ENCODE data around the gene CRX.
"Not testable (repeated sequence)": the region's sequence is repeated elsewhere in the genome, so short reads cannot be mapped to it uniquely, and the experiment has no call there.

The CRX gene

DNA sequence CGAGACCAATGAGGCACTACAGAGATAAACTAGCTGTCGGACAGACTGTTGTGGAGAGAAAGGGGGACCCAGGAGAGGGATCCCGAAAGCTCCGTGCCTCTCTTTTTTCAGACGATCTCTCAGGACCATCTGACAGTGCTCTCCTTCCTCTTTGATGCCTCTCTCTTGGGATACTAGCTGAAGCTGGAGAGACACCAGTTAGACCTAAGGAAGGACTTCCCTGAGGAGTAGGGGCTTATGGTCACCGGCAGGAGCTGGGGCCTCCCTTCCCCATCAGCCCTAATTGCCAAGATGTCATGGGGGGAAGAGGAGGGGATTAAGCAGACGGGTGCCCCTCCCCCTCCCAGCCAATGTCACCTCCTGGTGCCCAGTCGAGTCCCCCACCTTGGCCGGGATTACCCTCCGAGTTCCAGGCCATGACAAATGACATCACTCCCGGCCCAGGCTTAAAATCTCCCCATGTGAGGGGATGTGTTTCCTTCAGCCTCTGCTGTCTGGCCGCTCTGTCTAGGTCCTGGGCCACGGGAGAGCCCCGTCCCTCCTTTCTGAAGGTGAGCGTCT is at the start of gene CRX:
TSS of gene CRX (plus strand) at position 478 of the 561 bp plus-strand sequence. CDS start 12,507 bp downstream, outside the sequence.
- TF ChIP-seq, protein P1, sequence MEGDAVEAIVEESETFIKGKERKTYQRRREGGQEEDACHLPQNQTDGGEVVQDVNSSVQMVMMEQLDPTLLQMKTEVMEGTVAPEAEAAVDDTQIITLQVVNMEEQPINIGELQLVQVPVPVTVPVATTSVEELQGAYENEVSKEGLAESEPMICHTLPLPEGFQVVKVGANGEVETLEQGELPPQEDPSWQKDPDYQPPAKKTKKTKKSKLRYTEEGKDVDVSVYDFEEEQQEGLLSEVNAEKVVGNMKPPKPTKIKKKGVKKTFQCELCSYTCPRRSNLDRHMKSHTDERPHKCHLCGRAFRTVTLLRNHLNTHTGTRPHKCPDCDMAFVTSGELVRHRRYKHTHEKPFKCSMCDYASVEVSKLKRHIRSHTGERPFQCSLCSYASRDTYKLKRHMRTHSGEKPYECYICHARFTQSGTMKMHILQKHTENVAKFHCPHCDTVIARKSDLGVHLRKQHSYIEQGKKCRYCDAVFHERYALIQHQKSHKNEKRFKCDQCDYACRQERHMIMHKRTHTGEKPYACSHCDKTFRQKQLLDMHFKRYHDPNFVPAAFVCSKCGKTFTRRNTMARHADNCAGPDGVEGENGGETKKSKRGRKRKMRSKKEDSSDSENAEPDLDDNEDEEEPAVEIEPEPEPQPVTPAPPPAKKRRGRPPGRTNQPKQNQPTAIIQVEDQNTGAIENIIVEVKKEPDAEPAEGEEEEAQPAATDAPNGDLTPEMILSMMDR (IDR thresholded peaks at IDR 0.05; ENCODE audit: insufficient read depth, low read depth, low read length, missing control alignments) = no peak
- no peak within 1 kb of the TSS for H3K4me3 ChIP-seq (ENCODE audit: low read length)

DNA sequence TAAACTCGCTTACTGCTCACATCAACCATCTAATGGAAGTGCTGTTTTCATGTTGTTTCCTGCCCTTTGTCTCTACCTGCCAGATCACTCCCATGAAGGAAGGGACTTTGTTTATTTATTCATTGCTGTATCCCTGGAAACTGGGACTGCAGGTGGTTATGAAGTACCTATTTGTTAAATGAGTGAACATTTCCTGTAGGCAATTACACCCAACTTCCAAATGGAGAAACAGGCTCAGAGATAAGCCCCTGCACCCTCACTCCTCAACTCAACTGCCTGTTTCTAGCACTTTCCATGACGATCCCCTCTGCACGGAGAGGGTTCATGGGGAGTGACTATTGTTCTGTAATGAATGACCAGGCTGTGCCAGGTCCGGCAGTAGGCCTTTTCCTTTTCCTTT is 45.2 kb upstream of the CRX start:
- no peak overlapping the region for H3K4me3 ChIP-seq (ENCODE audit: low read length)
- DNase-seq (ENCODE audit: low read depth) = peak; percentile 98
- TF ChIP-seq, protein P1 (IDR thresholded peaks at IDR 0.05; ENCODE audit: insufficient read depth, low read depth, low read length, missing control alignments) = no peak

More for the DNA sequence above, at the start of gene CRX:
- no peak for DNase-seq (ENCODE audit: low read depth)

DNA sequence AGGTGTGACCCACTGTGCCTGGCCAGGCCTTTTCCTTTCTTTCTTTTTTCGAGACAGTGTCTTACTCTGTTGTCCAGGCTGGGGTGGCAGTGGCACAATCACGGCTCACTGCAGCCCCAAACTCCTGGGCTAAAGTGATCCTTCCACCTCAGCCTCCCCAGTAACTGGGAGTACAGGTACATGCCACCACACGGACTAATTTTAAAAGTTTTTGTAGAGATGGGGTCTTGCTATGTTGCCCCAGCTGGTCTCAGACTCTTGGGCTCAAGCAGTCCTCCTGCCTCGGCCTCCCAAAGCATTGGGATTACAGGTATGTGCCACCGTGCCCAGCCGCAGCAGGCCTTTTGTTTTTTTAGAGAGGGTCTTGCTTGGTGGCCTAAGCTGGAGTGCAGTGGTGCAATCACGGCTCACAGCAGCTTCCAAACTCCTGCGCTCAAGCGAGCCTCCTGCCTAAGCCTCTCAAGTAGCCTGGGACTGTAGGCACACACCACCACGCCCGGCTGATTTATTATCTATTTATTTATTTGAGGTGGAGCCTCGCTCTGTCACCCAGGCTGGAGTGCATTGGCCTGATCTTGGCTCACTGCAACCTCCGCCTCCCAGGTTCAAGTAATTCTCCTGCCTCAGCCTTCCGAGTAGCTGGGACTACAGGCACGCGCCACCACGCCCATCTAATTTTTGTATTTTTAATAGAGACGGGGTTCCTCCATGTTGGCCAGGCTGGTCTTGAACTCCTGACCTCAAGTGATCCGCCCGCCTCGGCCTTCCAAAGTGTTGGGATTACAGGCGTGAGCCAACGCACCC is 44.3 kb upstream of the CRX start:
- peak overlapping the region; percentile 84 for H3K4me3 ChIP-seq (ENCODE audit: low read length)
- not testable (repeated sequence) for DNase-seq (ENCODE audit: low read depth)

DNA sequence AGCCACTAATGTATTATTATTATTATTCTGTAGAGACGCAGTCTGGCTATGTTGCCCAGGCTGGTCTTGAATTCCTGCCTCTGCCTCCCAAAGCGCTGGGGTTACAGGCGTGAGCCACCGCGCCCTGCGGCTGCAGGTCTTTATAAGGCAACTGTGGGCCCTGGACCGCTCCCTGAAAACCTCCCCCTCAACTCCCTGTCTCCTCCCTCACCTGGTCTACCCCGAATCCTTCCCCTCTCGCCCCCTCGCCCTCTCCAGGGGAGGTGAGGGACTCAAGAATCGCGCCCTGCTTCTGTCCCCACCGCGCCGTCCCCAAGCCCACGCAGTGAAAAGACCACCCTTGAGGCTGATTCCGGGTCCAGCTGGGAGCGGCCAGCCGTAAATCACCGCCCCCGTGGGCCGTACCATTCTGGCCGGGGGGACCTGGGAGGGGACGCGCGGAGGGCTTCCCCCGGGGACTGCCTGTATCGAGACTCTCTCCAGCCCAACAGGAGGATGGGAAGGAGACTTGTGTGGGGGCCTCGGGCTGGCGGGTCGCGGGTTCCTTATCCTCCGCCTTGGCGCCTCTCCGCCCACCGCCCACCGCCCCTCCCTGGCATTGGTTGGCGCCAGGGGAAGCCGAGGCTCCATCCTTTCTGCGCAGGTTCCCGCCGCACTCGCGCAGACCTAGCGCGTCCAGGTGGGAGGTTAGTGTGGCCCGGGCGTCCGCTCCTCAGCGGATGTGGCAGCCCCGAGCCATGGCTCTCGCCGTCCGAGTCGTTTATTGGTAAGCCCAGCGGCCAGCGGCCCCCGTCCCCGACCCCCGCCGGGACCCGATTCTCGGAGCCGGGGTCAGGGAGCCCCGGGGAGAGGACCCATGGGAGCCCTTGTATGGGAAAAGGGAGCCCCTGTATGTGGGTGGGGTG is 43.4 kb upstream of the CRX start, which contains the start of gene SELENOW:
TSS of gene SELENOW (plus strand) at position 655 of the 905 bp plus-strand sequence. CDS start at position 738, 83 bp downstream.
- H3K4me3 ChIP-seq (ENCODE audit: low read length) = peak within 1 kb of the TSS; percentile 84
- TF ChIP-seq, protein P1 (IDR thresholded peaks at IDR 0.05; ENCODE audit: insufficient read depth, low read depth, low read length, missing control alignments) = no peak
- peak; percentile 82 for DNase-seq (ENCODE audit: low read depth)

DNA sequence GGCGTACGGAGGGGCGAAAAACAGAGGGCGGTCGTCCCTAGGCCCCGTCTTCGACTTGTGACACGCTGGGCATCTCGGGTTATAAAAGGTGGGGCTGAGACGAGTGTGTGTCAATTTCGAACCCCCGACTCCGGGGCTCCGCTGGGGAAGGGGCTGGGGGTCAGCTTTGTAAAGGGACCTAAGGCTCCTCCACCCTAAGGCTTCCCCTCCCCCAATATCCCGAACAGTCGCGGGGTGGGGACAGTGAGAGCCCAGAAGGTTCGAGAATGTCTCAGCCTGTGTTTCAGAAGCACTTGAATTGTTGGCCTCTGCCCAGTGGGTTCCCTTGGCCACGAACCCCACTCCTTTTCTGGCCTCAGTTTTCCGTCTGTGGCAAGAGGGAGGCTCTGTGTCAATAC is 42.8 kb upstream of the CRX start:
- DNase-seq (ENCODE audit: low read depth) = no peak
- peak overlapping the region; percentile 84 for H3K4me3 ChIP-seq (ENCODE audit: low read length)
- TF ChIP-seq, protein P1 (IDR thresholded peaks at IDR 0.05; ENCODE audit: insufficient read depth, low read depth, low read length, missing control alignments) = no peak

DNA sequence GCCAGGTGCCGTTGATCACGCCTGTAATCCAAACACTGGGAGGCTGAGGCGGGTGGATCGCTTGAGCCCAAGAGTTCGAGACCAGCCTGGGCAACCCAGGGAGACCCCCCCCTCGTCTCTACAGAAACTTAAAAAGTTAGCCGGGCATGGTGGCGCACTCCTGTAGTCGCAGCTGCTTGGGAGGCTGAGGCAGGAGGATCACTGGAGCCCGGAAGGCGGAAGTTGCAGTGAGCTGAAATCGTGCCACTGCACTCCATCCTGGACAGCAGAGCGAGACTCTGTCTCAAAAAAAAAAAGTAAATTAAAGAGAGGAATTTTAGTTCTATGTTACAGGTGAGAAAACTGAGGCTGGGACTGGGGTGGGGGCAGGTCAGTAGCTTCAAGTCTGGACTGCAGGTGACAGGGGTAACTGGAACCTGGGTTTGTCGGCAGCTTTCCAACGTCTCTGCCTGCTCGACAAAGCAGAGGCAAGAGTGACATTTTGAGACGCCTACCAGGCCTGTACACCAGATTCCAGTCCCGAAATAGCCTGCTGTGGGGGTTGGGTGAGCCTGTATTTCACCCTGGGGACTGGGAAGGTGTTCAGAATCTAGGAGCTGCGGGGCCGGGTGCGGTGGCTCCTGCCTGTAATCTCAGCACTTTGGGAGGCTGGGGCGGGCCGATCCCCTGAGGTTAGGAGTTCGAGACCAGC is 42.1 kb upstream of the CRX start:
- H3K4me3 ChIP-seq (ENCODE audit: low read length) = peak overlapping the region; percentile 84
- no peak for DNase-seq (ENCODE audit: low read depth)
- TF ChIP-seq, protein P1 (IDR thresholded peaks at IDR 0.05; ENCODE audit: insufficient read depth, low read depth, low read length, missing control alignments) = no peak

Measured in epithelial cell of esophagus (primary cell).